HL-60/S4 treated with phorbol 12-myristate 13-acetate at 8.2 ng/mL for 4 days and 3 days (cell line): Measurements from ENCODE around the gene LMTK2.

Experiments
- in situ Hi-C: fragments of 300-500 bp; cut with MboI; formaldehyde crosslinking; loops from 2 replicates; pipeline ENCODE4 v1.15.0; 2022; ENCODE audit warnings: low sequenced_read_pairs

LMTK2 gene

GRCh38 chr7:98106647-98107312, at the start of gene LMTK2:
Gene LMTK2 (plus strand): TSS chr7:98106862. CDS start chr7:98107178, 316 bp downstream.
- in situ Hi-C loops, result no loop called here

- in situ Hi-C loops, result no loop called here
Observed at GRCh38 chr7:98057157-98057556, 49.5 kb upstream of the LMTK2 start.

- in situ Hi-C loops, result no loop called here
Observed at GRCh38 chr7:98058186-98058585, 48.5 kb upstream of the LMTK2 start.

GRCh38 chr7:98064233-98064632, 42.4 kb upstream of the LMTK2 start:
- in situ Hi-C loops, result no loop called here

GRCh38 chr7:98066208-98066607, 40.5 kb upstream of the LMTK2 start:
- in situ Hi-C loops, result no loop called here

GRCh38 chr7:98066934-98067507, 39.6 kb upstream of the LMTK2 start:
- in situ Hi-C loops, result no loop called here

- in situ Hi-C loops, result no loop called here
Observed at GRCh38 chr7:98073047-98073446, 33.6 kb upstream of the LMTK2 start.

GRCh38 chr7:98075801-98076200, 30.9 kb upstream of the LMTK2 start:
- in situ Hi-C loops, result no loop called here

GRCh38 chr7:98077762-98078161, 28.9 kb upstream of the LMTK2 start:
- in situ Hi-C loops, result no loop called here

GRCh38 chr7:98078197-98078870, 28.3 kb upstream of the LMTK2 start:
- in situ Hi-C loops, result no loop called here

GRCh38 chr7:98079891-98080648, 26.6 kb upstream of the LMTK2 start:
- in situ Hi-C loops, result no loop called here

- in situ Hi-C loops, result no loop called here
Observed at GRCh38 chr7:98081319-98081718, 25.3 kb upstream of the LMTK2 start.

GRCh38 chr7:98084631-98085030, 22.0 kb upstream of the LMTK2 start:
- in situ Hi-C loops, result no loop called here

GRCh38 chr7:98085674-98086073, 21.0 kb upstream of the LMTK2 start:
- in situ Hi-C loops, result no loop called here

GRCh38 chr7:98086281-98086718, 20.4 kb upstream of the LMTK2 start:
- in situ Hi-C loops, result no loop called here

- in situ Hi-C loops, result no loop called here
Observed at GRCh38 chr7:98088109-98088508, 18.6 kb upstream of the LMTK2 start.

GRCh38 chr7:98090116-98090515, 16.5 kb upstream of the LMTK2 start:
- in situ Hi-C loops, result no loop called here

- in situ Hi-C loops, result no loop called here
Observed at GRCh38 chr7:98091061-98091460, 15.6 kb upstream of the LMTK2 start.

- in situ Hi-C loops, result no loop called here
Observed at GRCh38 chr7:98091523-98091922, 15.1 kb upstream of the LMTK2 start.

GRCh38 chr7:98097042-98097645, 9.5 kb upstream of the LMTK2 start:
- in situ Hi-C loops, result no loop called here

- in situ Hi-C loops, result no loop called here
Observed at GRCh38 chr7:98100088-98100487, 6.6 kb upstream of the LMTK2 start.
